GM23338 (cell line): ENCODE data around the gene PHC2. TPM values are rescaled to one million over a fixed set of nuclear protein-coding genes. Genes with fewer than 3 reads are reported as not detected.

ENCODE experiments used
- ATAC-seq: fragments of 200-7000 bp; cut with Tn5 transposase; 3 replicates; pipeline ENCODE4 v1.9.1; 2020
- DNase-seq: peaks from one replicate; pipeline ENCODE4 v3.0.0-alpha.2; 2015; ENCODE audit warnings: low spot score
- H2AFZ ChIP-seq: fragments of 200-600 bp; sonication (generic); 2 replicates; pipeline ENCODE4 v1.8.0; 2016; ENCODE audit warnings: antibody characterized with exemption, mild to moderate bottlenecking, moderate library complexity
- H3F3A ChIP-seq: fragments of 200-600 bp; sonication (generic); replicated peaks from 2 replicates; pipeline ENCODE4 v1.8.0; 2017; ENCODE audit warnings: antibody characterized with exemption, mixed run types, low read depth
- H3K27ac ChIP-seq: fragments of 200-600 bp; sonication (generic); 2 replicates; pipeline ENCODE4 v1.6.1; 2016; ENCODE audit warnings: low read depth
- H3K27me3 ChIP-seq: fragments of 200-600 bp; sonication (generic); 2 replicates; pipeline ENCODE4 v1.8.0; 2016; ENCODE audit warnings: mild to moderate bottlenecking, mixed run types, moderate library complexity; ENCODE audit not compliant: insufficient read depth
- H3K36me3 ChIP-seq: fragments of 200-600 bp; sonication (generic); 2 replicates; pipeline ENCODE4 v1.8.0; 2016; ENCODE audit warnings: mild to moderate bottlenecking; ENCODE audit not compliant: insufficient read depth
- H3K4me1 ChIP-seq: fragments of 200-600 bp; sonication (generic); 2 replicates; pipeline ENCODE4 v1.8.0; 2016; ENCODE audit warnings: mild to moderate bottlenecking, moderate library complexity; ENCODE audit not compliant: insufficient read depth
- H3K4me2 ChIP-seq: fragments of 200-600 bp; sonication (generic); 2 replicates; pipeline ENCODE4 v1.7.1; 2017; ENCODE audit warnings: mixed run types
- H3K4me3 ChIP-seq: fragments of 200-600 bp; sonication (generic); 2 replicates; pipeline ENCODE4 v1.6.1; 2016; ENCODE audit warnings: mixed run types
- H3K79me2 ChIP-seq: fragments of 200-600 bp; sonication (generic); replicated peaks from 2 replicates; pipeline ENCODE4 v1.8.0; 2017; ENCODE audit warnings: mild to moderate bottlenecking; ENCODE audit not compliant: insufficient read depth
- H3K9me2 ChIP-seq: fragments of 200-600 bp; sonication (generic); 2 replicates; pipeline ENCODE4 v1.8.0; 2017; ENCODE audit not compliant: insufficient read depth
- H4K20me1 ChIP-seq: fragments of 200-600 bp; sonication (generic); replicated peaks from 2 replicates; pipeline ENCODE4 v1.8.0; 2017; ENCODE audit warnings: mild to moderate bottlenecking; ENCODE audit not compliant: insufficient read depth
- H3K27ac Mint-ChIP-seq: 2 replicates; pipeline ENCODE4 v1.8.0; 2020; ENCODE audit warnings: inconsistent platforms, mild to moderate bottlenecking, moderate library complexity, mixed read lengths
- H3K27me3 Mint-ChIP-seq: 3 replicates; pipeline ENCODE4 v1.8.0; 2022; ENCODE audit warnings: low read depth, mild to moderate bottlenecking, moderate library complexity, mixed read lengths, inconsistent platforms; ENCODE audit not compliant: insufficient read depth, poor library complexity
- H3K36me3 Mint-ChIP-seq: 3 replicates; pipeline ENCODE4 v1.8.0; 2021; ENCODE audit warnings: low read depth, mild to moderate bottlenecking, inconsistent platforms, moderate library complexity, mixed read lengths
- H3K4me1 Mint-ChIP-seq: 3 replicates; pipeline ENCODE4 v1.8.0; 2020; ENCODE audit warnings: mild to moderate bottlenecking, inconsistent platforms, mixed read lengths
- H3K4me3 Mint-ChIP-seq: 3 replicates; pipeline ENCODE4 v1.8.0; 2021; ENCODE audit warnings: moderate library complexity, mild to moderate bottlenecking, inconsistent platforms, mixed read lengths
- H3K9me3 Mint-ChIP-seq: 3 replicates; pipeline ENCODE4 v1.8.0; 2020; ENCODE audit warnings: moderate library complexity, mild to moderate bottlenecking, inconsistent platforms, mixed read lengths
- CREB1 ChIP-seq: fragments of 250-450 bp; sonication (Bioruptor Pico); IDR thresholded peaks from 2 replicates; pipeline ENCODE4 v1.5.0; 2020; ENCODE audit warnings: low read depth, mild to moderate bottlenecking, moderate library complexity
- EZH2 ChIP-seq: fragments of 200-600 bp; sonication (generic); IDR thresholded peaks from one replicate; pipeline ENCODE4 v1.8.0; 2017; ENCODE audit warnings: antibody characterized with exemption, mild to moderate bottlenecking, low read depth; ENCODE audit not compliant: unreplicated experiment
- EZH2phosphoT487 ChIP-seq: fragments of 200-600 bp; sonication (generic); IDR thresholded peaks from one replicate; pipeline ENCODE4 v1.8.1; 2018; ENCODE audit warnings: antibody characterized with exemption; ENCODE audit not compliant: unreplicated experiment
- JUNB ChIP-seq: IDR thresholded peaks from one replicate; pipeline ENCODE4 v1.6.1; 2016; ENCODE audit warnings: antibody characterized with exemption; ENCODE audit not compliant: unreplicated experiment
- NANOG ChIP-seq: IDR thresholded peaks from 2 replicates; pipeline ENCODE4 v1.6.1; 2016; ENCODE audit warnings: antibody characterized with exemption, borderline replicate concordance
- POLR2AphosphoS5 ChIP-seq: IDR thresholded peaks from 2 replicates; pipeline ENCODE4 v1.6.1; 2016; ENCODE audit warnings: antibody characterized with exemption, low read depth
- STAT1 ChIP-seq: IDR thresholded peaks from one replicate; pipeline ENCODE4 v1.6.1; 2016; ENCODE audit warnings: antibody characterized with exemption; ENCODE audit not compliant: unreplicated experiment
- ZNF114 ChIP-seq: fragments of 250-450 bp; sonication (Bioruptor Pico); IDR thresholded peaks from 2 replicates; pipeline ENCODE4 v1.5.0; 2020; ENCODE audit warnings: mild to moderate bottlenecking, moderate library complexity
- ZNF331 ChIP-seq: fragments of 250-450 bp; sonication (Bioruptor Pico); IDR thresholded peaks from 2 replicates; pipeline ENCODE4 v1.5.0; 2020; ENCODE audit warnings: low read depth, mild to moderate bottlenecking, moderate library complexity
- polyA plus RNA-seq: library from polyadenylated mRNA; unstranded; fragments of >200 nt; fragmentation: Nextera tagmentation; extraction: Ambion mirVana; gene quantifications from 2 replicates; pipeline ENCODE4 v1.2.1, GENCODE V29; 2016
- total RNA-seq: library from RNA; depleted of rRNA; stranded (reverse); fragments of >200 nt; shearing (Covaris generic); gene quantifications from 2 replicates; pipeline ENCODE4 v1.2.3, GENCODE V29; 2014
- TF ChIP-seq, protein P1 (sequence below): fragments of 250-450 bp; sonication (Bioruptor Pico); IDR thresholded peaks from 2 replicates; pipeline ENCODE4 v1.5.0; 2020; ENCODE audit warnings: mild to moderate bottlenecking, moderate library complexity
- TF ChIP-seq, protein P2 (sequence below): IDR thresholded peaks from one replicate; pipeline ENCODE4 v1.6.1; 2018; ENCODE audit warnings: antibody characterized with exemption; ENCODE audit not compliant: unreplicated experiment
- TF ChIP-seq, protein P3 (sequence below): IDR thresholded peaks from 2 replicates; pipeline ENCODE4 v1.6.1; 2016; ENCODE audit warnings: antibody characterized with exemption

PHC2 gene
- total and polyA plus RNA-seq, 2 experiments from 2014 or later, result 1.7 to 7.3 TPM

DNA sequence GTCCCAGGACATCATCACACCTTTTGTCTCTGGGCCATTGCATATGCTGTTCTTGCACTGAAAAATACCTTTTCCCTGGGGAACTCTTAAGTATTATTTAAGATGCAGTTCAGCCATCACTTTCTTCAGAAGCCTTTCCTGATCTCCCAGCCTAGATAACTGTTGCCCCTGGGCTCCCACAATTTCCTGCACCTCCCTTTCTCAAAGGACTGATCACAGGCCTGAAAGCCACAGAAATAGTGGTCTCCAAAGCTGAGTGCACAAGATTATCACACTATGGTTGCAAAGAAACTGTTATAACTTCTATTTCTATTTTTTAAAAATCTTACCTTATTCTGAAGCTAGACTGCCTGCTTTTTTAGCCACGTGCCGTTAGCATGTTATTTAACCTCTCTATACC lies 38.8 kb upstream of the PHC2 start:
- Mint-ChIP-seq H3K27ac (no peak overlapping the region), H3K4me1 (peaks cover 21% of the 10 kb centered on the region), H3K36me3 (no peaks in the 10 kb centered on the region; the same call in 2 of the 3 replicates), H3K27me3 (peaks cover 10% of the 10 kb centered on the region), H3K9me3 (no peaks in the 10 kb centered on the region), H3K4me3 (no peak overlapping the region)
- no peaks in the 10 kb centered on the region for H4K20me1 ChIP-seq
- H3K27me3 ChIP-seq, result 0 out of 2 replicates have a peak, but pooled peaks cover 3% of the 10 kb centered on the region
- peaks cover 7% of the 10 kb centered on the region; the same call in 1 of the 2 replicates for H3K4me1 ChIP-seq
- TF ChIP-seq, protein P1, sequence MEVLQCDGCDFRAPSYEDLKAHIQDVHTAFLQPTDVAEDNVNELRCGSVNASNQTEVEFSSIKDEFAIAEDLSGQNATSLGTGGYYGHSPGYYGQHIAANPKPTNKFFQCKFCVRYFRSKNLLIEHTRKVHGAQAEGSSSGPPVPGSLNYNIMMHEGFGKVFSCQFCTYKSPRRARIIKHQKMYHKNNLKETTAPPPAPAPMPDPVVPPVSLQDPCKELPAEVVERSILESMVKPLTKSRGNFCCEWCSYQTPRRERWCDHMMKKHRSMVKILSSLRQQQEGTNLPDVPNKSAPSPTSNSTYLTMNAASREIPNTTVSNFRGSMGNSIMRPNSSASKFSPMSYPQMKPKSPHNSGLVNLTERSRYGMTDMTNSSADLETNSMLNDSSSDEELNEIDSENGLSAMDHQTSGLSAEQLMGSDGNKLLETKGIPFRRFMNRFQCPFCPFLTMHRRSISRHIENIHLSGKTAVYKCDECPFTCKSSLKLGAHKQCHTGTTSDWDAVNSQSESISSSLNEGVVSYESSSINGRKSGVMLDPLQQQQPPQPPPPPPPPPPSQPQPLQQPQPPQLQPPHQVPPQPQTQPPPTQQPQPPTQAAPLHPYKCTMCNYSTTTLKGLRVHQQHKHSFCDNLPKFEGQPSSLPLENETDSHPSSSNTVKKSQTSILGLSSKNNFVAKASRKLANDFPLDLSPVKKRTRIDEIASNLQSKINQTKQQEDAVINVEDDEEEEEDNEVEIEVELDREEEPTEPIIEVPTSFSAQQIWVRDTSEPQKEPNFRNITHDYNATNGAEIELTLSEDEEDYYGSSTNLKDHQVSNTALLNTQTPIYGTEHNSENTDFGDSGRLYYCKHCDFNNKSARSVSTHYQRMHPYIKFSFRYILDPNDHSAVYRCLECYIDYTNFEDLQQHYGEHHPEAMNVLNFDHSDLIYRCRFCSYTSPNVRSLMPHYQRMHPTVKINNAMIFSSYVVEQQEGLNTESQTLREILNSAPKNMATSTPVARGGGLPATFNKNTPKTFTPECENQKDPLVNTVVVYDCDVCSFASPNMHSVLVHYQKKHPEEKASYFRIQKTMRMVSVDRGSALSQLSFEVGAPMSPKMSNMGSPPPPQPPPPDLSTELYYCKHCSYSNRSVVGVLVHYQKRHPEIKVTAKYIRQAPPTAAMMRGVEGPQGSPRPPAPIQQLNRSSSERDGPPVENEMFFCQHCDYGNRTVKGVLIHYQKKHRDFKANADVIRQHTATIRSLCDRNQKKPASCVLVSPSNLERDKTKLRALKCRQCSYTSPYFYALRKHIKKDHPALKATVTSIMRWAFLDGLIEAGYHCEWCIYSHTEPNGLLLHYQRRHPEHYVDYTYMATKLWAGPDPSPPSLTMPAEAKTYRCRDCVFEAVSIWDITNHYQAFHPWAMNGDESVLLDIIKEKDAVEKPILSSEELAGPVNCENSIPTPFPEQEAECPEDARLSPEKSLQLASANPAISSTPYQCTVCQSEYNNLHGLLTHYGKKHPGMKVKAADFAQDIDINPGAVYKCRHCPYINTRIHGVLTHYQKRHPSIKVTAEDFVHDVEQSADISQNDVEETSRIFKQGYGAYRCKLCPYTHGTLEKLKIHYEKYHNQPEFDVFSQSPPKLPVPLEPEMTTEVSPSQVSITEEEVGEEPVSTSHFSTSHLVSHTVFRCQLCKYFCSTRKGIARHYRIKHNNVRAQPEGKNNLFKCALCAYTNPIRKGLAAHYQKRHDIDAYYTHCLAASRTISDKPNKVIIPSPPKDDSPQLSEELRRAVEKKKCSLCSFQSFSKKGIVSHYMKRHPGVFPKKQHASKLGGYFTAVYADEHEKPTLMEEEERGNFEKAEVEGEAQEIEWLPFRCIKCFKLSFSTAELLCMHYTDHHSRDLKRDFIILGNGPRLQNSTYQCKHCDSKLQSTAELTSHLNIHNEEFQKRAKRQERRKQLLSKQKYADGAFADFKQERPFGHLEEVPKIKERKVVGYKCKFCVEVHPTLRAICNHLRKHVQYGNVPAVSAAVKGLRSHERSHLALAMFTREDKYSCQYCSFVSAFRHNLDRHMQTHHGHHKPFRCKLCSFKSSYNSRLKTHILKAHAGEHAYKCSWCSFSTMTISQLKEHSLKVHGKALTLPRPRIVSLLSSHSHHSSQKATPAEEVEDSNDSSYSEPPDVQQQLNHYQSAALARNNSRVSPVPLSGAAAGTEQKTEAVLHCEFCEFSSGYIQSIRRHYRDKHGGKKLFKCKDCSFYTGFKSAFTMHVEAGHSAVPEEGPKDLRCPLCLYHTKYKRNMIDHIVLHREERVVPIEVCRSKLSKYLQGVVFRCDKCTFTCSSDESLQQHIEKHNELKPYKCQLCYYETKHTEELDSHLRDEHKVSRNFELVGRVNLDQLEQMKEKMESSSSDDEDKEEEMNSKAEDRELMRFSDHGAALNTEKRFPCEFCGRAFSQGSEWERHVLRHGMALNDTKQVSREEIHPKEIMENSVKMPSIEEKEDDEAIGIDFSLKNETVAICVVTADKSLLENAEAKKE (CRISPR knock-in tag), result no peak
- TF ChIP-seq ZNF114 (CRISPR knock-in tag), result no peak
- TF ChIP-seq STAT1, result no peak
- TF ChIP-seq, protein P2, sequence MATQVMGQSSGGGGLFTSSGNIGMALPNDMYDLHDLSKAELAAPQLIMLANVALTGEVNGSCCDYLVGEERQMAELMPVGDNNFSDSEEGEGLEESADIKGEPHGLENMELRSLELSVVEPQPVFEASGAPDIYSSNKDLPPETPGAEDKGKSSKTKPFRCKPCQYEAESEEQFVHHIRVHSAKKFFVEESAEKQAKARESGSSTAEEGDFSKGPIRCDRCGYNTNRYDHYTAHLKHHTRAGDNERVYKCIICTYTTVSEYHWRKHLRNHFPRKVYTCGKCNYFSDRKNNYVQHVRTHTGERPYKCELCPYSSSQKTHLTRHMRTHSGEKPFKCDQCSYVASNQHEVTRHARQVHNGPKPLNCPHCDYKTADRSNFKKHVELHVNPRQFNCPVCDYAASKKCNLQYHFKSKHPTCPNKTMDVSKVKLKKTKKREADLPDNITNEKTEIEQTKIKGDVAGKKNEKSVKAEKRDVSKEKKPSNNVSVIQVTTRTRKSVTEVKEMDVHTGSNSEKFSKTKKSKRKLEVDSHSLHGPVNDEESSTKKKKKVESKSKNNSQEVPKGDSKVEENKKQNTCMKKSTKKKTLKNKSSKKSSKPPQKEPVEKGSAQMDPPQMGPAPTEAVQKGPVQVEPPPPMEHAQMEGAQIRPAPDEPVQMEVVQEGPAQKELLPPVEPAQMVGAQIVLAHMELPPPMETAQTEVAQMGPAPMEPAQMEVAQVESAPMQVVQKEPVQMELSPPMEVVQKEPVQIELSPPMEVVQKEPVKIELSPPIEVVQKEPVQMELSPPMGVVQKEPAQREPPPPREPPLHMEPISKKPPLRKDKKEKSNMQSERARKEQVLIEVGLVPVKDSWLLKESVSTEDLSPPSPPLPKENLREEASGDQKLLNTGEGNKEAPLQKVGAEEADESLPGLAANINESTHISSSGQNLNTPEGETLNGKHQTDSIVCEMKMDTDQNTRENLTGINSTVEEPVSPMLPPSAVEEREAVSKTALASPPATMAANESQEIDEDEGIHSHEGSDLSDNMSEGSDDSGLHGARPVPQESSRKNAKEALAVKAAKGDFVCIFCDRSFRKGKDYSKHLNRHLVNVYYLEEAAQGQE, result no peak
- TF ChIP-seq POLR2AphosphoS5, result no peak
- no peak for TF ChIP-seq JUNB
- no peak for TF ChIP-seq NANOG
- no peak for TF ChIP-seq EZH2phosphoT487
- TF ChIP-seq, protein P3, sequence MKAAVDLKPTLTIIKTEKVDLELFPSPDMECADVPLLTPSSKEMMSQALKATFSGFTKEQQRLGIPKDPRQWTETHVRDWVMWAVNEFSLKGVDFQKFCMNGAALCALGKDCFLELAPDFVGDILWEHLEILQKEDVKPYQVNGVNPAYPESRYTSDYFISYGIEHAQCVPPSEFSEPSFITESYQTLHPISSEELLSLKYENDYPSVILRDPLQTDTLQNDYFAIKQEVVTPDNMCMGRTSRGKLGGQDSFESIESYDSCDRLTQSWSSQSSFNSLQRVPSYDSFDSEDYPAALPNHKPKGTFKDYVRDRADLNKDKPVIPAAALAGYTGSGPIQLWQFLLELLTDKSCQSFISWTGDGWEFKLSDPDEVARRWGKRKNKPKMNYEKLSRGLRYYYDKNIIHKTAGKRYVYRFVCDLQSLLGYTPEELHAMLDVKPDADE, result no peak
- no peak for TF ChIP-seq ZNF331 (CRISPR knock-in tag)
- no peak for TF ChIP-seq CREB1 (CRISPR knock-in tag)
- TF ChIP-seq EZH2, result no peak
- ATAC-seq, result no peak
- H2AFZ ChIP-seq, result no peak overlapping the region
- no peak overlapping the region for H3K4me2 ChIP-seq
- no peak overlapping the region for H3K27ac ChIP-seq
- DNase-seq, result no peak
- no peaks in the 10 kb centered on the region for H3K79me2 ChIP-seq
- no peak overlapping the region for H3K4me3 ChIP-seq
- H3K9me2 ChIP-seq, result no peaks in the 10 kb centered on the region
- H3K36me3 ChIP-seq, result no peaks in the 10 kb centered on the region
- H3F3A ChIP-seq, result no peaks in the 10 kb centered on the region
